ENCODE results near the gene CLPTM1. TPM values are rescaled to one million over a fixed set of nuclear protein-coding genes. Genes with fewer than 3 reads are reported as not detected.

CLPTM1 gene
- polyA plus RNA-seq, 3 donors: 14.7 to 84.3 (median 20.0) TPM

DNA sequence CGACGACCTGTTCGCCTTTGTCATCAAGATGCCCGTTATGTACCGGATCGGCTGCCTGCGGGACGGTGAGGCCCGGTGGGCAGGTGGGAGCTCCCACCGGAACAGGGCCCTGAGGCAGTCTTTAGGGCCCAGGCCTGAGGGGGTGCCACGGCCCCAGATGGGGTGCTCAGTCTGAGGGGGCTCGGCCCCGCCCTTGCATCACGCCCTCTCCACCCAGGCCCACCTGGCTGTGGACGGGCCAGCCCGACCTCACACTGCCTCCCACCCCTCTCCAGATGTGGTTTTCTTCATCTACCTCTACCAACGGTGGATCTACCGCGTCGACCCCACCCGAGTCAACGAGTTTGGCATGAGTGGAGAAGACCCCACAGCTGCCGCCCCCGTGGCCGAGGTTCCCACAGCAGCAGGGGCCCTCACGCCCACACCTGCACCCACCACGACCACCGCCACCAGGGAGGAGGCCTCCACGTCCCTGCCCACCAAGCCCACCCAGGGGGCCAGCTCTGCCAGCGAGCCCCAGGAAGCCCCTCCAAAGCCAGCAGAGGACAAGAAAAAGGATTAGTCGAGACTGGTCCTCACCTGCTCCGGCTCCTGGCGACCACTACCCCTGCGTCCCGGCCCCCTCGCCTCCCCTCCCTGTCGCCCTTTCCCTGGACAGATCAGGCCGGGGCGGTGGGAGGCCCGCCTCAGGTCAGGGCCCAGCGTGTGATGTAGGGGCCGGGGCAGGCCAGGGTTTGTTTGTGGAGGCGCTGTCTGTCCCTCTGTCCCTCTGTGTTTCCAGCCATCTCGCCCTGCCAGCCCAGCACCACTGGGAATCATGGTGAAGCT lies 37.4 kb downstream of the CLPTM1 start:
- H4K20me1 ChIP-seq (ENCODE audit: insufficient read depth, low read length): no peaks in the 10 kb centered on the region
- peak overlapping the region in 1 of 7 donors; percentile 38 for H3K27ac Mint-ChIP-seq

DNA sequence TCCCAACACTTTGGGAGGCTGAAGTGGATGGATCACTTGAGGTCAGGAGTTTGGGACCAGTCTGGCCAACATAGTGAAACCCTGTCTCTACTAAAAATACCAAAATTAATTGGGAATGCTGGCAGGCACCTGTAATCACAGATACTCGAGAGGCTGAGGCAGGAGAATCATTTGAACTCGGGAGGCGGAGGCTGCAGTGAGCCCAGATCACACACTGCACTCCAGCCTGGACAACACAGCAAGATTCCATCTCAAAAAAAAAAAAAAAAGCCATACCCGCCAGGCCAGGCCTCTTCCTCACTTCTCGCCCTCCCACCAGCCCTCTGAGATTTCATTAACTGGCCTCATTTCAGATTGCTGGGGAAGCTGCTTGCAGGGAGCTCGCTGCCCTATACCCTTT lies 38.3 kb downstream of the CLPTM1 start:
- intact Hi-C loops (cut with micrococcal nuclease): loop anchor here in 1 of 2 donors (5.0 kb wide), 1 partner anchor 36 kb away; the partner anchor contains the start of gene CLPTM1

More for the DNA sequence above, 37.4 kb downstream of the CLPTM1 start:
- H3K27me3 ChIP-seq (ENCODE audit: control insufficient read depth in 2 of 2, insufficient read depth in 2 of 2, low read length in 2 of 2): no peaks in the 10 kb centered on the region
- Mint-ChIP-seq H3K36me3 (peaks cover 40 to 55% of the 10 kb centered on the region in 2 donors), H3K4me3 (no peak overlapping the region), H3K9me3 (no peaks in the 10 kb centered on the region), H3K27me3 (ENCODE audit: low read depth in 3 of 3) (peaks cover 0 to 2% (median 0%) of the 10 kb centered on the region in 3 donors), H3K4me1 (no peaks in the 10 kb centered on the region)
- no peaks in the 10 kb centered on the region for H3K9me3 ChIP-seq (replicated peaks in 1 of 2; ENCODE audit: control insufficient read depth in 1 of 2, insufficient read depth in 1 of 2, low read length in 2 of 2)
- H3K79me2 ChIP-seq (ENCODE audit: insufficient read depth, low read length): no peaks in the 10 kb centered on the region
- H3K4me3 ChIP-seq (replicated peaks in 1 of 3; ENCODE audit: low read depth in 2 of 3, low read length in 3 of 3): no peak overlapping the region
- no peak overlapping the region for H3K27ac ChIP-seq (ENCODE audit: low read depth in 1 of 2, low read length in 2 of 2)
- H3K36me3 ChIP-seq (replicated peaks in 1 of 2; ENCODE audit: control insufficient read depth in 1 of 2, insufficient read depth in 2 of 2, low read length in 2 of 2): peaks cover 49 to 59% of the 10 kb centered on the region in 2 donors
- intact Hi-C loops (cut with micrococcal nuclease): loop anchor here in 1 of 2 donors (5.0 kb wide), 1 partner anchor 35 kb away; the partner anchor contains the start of gene CLPTM1
- TF ChIP-seq, protein P1, sequence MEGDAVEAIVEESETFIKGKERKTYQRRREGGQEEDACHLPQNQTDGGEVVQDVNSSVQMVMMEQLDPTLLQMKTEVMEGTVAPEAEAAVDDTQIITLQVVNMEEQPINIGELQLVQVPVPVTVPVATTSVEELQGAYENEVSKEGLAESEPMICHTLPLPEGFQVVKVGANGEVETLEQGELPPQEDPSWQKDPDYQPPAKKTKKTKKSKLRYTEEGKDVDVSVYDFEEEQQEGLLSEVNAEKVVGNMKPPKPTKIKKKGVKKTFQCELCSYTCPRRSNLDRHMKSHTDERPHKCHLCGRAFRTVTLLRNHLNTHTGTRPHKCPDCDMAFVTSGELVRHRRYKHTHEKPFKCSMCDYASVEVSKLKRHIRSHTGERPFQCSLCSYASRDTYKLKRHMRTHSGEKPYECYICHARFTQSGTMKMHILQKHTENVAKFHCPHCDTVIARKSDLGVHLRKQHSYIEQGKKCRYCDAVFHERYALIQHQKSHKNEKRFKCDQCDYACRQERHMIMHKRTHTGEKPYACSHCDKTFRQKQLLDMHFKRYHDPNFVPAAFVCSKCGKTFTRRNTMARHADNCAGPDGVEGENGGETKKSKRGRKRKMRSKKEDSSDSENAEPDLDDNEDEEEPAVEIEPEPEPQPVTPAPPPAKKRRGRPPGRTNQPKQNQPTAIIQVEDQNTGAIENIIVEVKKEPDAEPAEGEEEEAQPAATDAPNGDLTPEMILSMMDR (IDR thresholded peaks at IDR 0.05): no peak
- no peak overlapping the region for H3K4me2 ChIP-seq (replicated peaks; ENCODE audit: extremely low read depth, low read length, poor library complexity, severe bottlenecking)
- H3K4me1 ChIP-seq (ENCODE audit: control insufficient read depth in 1 of 2, insufficient read depth in 2 of 2, low read length in 2 of 2): no peaks in the 10 kb centered on the region
- WGBS (ENCODE audit: insufficient coverage): 96% methylated on average over 43 of the region's 44 CpGs
- no peak overlapping the region for H2AFZ ChIP-seq (ENCODE audit: insufficient read depth, low read depth, low read length, poor library complexity, severe bottlenecking)
- no peak overlapping the region for H3K9ac ChIP-seq (ENCODE audit: insufficient read depth, low read length, poor library complexity, severe bottlenecking)
- no peak for DNase-seq

More for the DNA sequence above, 38.3 kb downstream of the CLPTM1 start:
- Histone ChIP-seq H3K79me2 (ENCODE audit: insufficient read depth, low read length) (no peaks in the 10 kb centered on the region), H3K36me3 (replicated peaks in 1 of 2; ENCODE audit: control insufficient read depth in 1 of 2, insufficient read depth in 2 of 2, low read length in 2 of 2) (peaks cover 39 to 49% of the 10 kb centered on the region in 2 donors), H3K9me3 (replicated peaks in 1 of 2; ENCODE audit: control insufficient read depth in 1 of 2, insufficient read depth in 1 of 2, low read length in 2 of 2) (no peaks in the 10 kb centered on the region), H3K27ac (ENCODE audit: low read depth in 1 of 2, low read length in 2 of 2) (no peak overlapping the region), H4K20me1 (ENCODE audit: insufficient read depth, low read length) (no peaks in the 10 kb centered on the region), H3K9ac (ENCODE audit: insufficient read depth, low read length, poor library complexity, severe bottlenecking) (no peak overlapping the region), H2AFZ (ENCODE audit: insufficient read depth, low read depth, low read length, poor library complexity, severe bottlenecking) (no peak overlapping the region), H3K4me3 (replicated peaks in 1 of 3; ENCODE audit: low read depth in 2 of 3, low read length in 3 of 3) (no peak overlapping the region), H3K4me2 (replicated peaks; ENCODE audit: extremely low read depth, low read length, poor library complexity, severe bottlenecking) (no peak overlapping the region), H3K27me3 (ENCODE audit: control insufficient read depth in 2 of 2, insufficient read depth in 2 of 2, low read length in 2 of 2) (no peaks in the 10 kb centered on the region), H3K4me1 (ENCODE audit: control insufficient read depth in 1 of 2, insufficient read depth in 2 of 2, low read length in 2 of 2) (no peaks in the 10 kb centered on the region)
- Mint-ChIP-seq H3K27ac (peak overlapping the region in 3 of 7 donors; percentile 45 to 64 (median 54)), H3K27me3 (ENCODE audit: low read depth in 3 of 3) (no peaks in the 10 kb centered on the region), H3K9me3 (peaks cover 0 to 3% (median 0%) of the 10 kb centered on the region in 7 donors), H3K4me1 (no peaks in the 10 kb centered on the region), H3K4me3 (no peak overlapping the region), H3K36me3 (peaks cover 35 to 48% of the 10 kb centered on the region in 2 donors)
- no peak for DNase-seq
- TF ChIP-seq, protein P1 (IDR thresholded peaks at IDR 0.05): no peak
- 91% methylated on average over 5 of the region's 6 CpGs for WGBS (ENCODE audit: insufficient coverage)
